Heart left ventricle (tissue), 16 donors: Measurements from ENCODE around the gene MLLT3. TPM values are rescaled to one million over a fixed set of nuclear protein-coding genes. Genes with fewer than 3 reads are reported as not detected.

Experiments used
- ATAC-seq, 4 donors: fragments of 200-7000 bp; cut with Tn5 transposase; one replicate each; pipeline ENCODE4 v1.9.1; 2020 to 2022; ENCODE audit warnings: moderate library complexity in 4 of 4, mild to moderate bottlenecking in 3 of 4, moderate number of reproducible peaks in 1 of 4
- DNase-seq, 5 donors: peaks; one replicate each; pipeline ENCODE4 v3.0.0-alpha.2; 2020
- H3K27ac ChIP-seq, 12 donors: fragments of 200-600 bp; sonication (generic) in 4 of 12; one replicate each; pipeline versions ENCODE4 v1.5.0 to v1.8.0; 2016 to 2022; ENCODE audit warnings: mild to moderate bottlenecking in 2 of 12
- H3K27me3 ChIP-seq, 9 donors: fragments of 200-600 bp; sonication (generic) in 2 of 9; one replicate each; pipeline versions ENCODE4 v1.5.1 to v1.8.0; 2016 to 2022; ENCODE audit warnings: mild to moderate bottlenecking in 3 of 9
- H3K36me3 ChIP-seq, 9 donors: fragments of 200-600 bp; sonication (generic) in 2 of 9; one replicate each; pipeline versions ENCODE4 v1.5.0 to v1.8.0; 2018 to 2022; ENCODE audit warnings: mild to moderate bottlenecking in 2 of 9
- H3K4me1 ChIP-seq, 12 donors: fragments of 200-600 bp; sonication (generic) in 4 of 12; one replicate each; pipeline versions ENCODE4 v1.5.0 to v1.8.0; 2016 to 2022; ENCODE audit warnings: mild to moderate bottlenecking in 3 of 12
- H3K4me3 ChIP-seq, 12 donors: fragments of 200-600 bp; sonication (generic) in 4 of 12; one replicate each; pipeline versions ENCODE4 v1.5.0 to v1.8.0; 2017 to 2022; ENCODE audit warnings: mild to moderate bottlenecking in 9 of 12, moderate library complexity in 4 of 12
- H3K9me3 ChIP-seq, 12 donors: fragments of 200-600 bp; sonication (generic) in 4 of 12; one replicate each; pipeline versions ENCODE4 v1.5.0 to v1.8.0; 2016 to 2022; ENCODE audit warnings: mild to moderate bottlenecking in 1 of 12
- POLR2A ChIP-seq, 2 donors: fragments of 450-650 bp; IDR thresholded peaks; one replicate each; pipeline ENCODE4 v1.6.1; 2017; ENCODE audit warnings: antibody characterized with exemption in 2 of 2, mild to moderate bottlenecking in 2 of 2, moderate library complexity in 2 of 2
- WGBS, 4 donors: extraction: QIAGEN DNeasy Blood & Tissue Kit in 2 of 4; methylation state at CpG; one replicate each; pipeline versions ENCODE4 v1.1.5 to v1.1.7; 2013 to 2018; 5-methylcytosine and 5-hydroxymethylcytosine counted together
- intact Hi-C, 10 donors: fragments of 100-400 bp; cut with DNase I; formaldehyde crosslinking; loops; one replicate each; pipeline versions ENCODE4 v1.11.1 to v1.14.2; 2022
- polyA plus RNA-seq, 2 donors: library from polyadenylated mRNA; stranded (reverse); fragments of 200-250 nt; gene quantifications; one replicate each; pipeline ENCODE4 v1.2.3, GENCODE V29; 2013
- total RNA-seq, 9 donors: library from RNA; depleted of rRNA in 2 of 9; stranded (reverse); fragments of >200 nt in 2 of 9; fragmentation: NEBNext Ultra II Directional in 3 of 9; extraction: Animal tissue kit (Norgen Biotek cat#: 25700) in 3 of 9; gene quantifications; one replicate each; pipeline versions ENCODE4 v1.1.0 to v1.2.4, GENCODE V29; 2016 to 2023
- TF ChIP-seq, protein P1 (sequence below), 12 donors: fragments of 200-600 bp; sonication (generic) in 4 of 12; IDR thresholded peaks; one replicate each; pipeline versions ENCODE4 v1.5.0 to v1.8.0; 2018 to 2022; ENCODE audit warnings: antibody characterized with exemption in 12 of 12, mild to moderate bottlenecking in 5 of 12
- donor health status: ischemic (EF 13 %, LVEDD 7.1; RV severe dilation, severe dysfunction).
- donor health status: healthy with polysubstance abuse.
- donor health status: DM: no; HTN: yes; CAD: no.
- donor health status: DM: no; HTN: no; CAD: no.
- donor health status: ischemic (EF 25% LVEDD 6.9; RV normal size, moderate dysfunction).
- donor health status: ischemic (EF 25% LVEDD 5.7; RV mildly dilated, moderate dysfunction).
- donor health status: healthy.
- donor health status: DM: yes; HTN: yes; CAD: no.
- donor health status: ischemic (EF 35%, LVEDD 5.7; RV mildly dilated, moderate dysfunction).
- donor health status: nonischemic (EF 11% LVEDD 7.7; RV severe dilation, severe dysfunction).
- donor health status: DM: yes; HTN: yes; CAD: no.
- donor health status: PGD.
- donor health status: ischemic (EF 29% LVEDD 5.4; RV normal size, mild dysfunction).
- donor health status: nonischemic (EF 23%, LVEDD 6.1; RV moderate dilation, normal function).

Gene MLLT3
- total and polyA plus RNA-seq, 11 donors: 7.5 to 21.0 (median 15.3) TPM

DNA sequence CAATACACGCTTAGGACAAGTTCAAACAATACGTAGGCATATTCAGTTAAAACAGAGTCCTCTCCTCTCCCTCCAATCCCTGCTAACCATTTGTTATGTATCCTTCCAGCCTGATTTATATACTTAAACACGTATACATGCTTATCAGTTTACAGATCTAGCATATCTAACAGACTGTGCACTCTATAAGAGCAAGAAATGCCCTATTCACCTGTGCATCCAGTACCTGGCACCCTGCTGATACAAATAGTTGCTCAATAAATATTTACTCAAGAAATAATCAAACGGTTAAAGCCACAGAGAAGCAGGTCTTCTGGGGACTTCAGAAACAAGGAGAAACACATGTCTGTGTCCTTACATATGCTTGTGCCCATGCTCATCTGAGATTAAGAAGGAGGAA lies 55.9 kb downstream of the MLLT3 start:
- Histone ChIP-seq H3K9me3 (no peaks in the 10 kb centered on the region), H3K36me3 (no peaks in the 10 kb centered on the region), H3K4me3 (no peak overlapping the region), H3K4me1 (peaks cover 0 to 45% (median 20%) of the 10 kb centered on the region in 12 donors), H3K27me3 (no peaks in the 10 kb centered on the region), H3K27ac (no peak overlapping the region)
- intact Hi-C loops: no loop called here
- TF ChIP-seq, protein P1, sequence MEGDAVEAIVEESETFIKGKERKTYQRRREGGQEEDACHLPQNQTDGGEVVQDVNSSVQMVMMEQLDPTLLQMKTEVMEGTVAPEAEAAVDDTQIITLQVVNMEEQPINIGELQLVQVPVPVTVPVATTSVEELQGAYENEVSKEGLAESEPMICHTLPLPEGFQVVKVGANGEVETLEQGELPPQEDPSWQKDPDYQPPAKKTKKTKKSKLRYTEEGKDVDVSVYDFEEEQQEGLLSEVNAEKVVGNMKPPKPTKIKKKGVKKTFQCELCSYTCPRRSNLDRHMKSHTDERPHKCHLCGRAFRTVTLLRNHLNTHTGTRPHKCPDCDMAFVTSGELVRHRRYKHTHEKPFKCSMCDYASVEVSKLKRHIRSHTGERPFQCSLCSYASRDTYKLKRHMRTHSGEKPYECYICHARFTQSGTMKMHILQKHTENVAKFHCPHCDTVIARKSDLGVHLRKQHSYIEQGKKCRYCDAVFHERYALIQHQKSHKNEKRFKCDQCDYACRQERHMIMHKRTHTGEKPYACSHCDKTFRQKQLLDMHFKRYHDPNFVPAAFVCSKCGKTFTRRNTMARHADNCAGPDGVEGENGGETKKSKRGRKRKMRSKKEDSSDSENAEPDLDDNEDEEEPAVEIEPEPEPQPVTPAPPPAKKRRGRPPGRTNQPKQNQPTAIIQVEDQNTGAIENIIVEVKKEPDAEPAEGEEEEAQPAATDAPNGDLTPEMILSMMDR (IDR thresholded peaks at IDR 0.05): no peak
- no peak for TF ChIP-seq POLR2A (IDR thresholded peaks at IDR 0.05)
- WGBS, 4 donors: 95 to 97% (median 96%) methylated on average over 4 of the region's 4 CpGs
- no peak for DNase-seq
- ATAC-seq: no peak

DNA sequence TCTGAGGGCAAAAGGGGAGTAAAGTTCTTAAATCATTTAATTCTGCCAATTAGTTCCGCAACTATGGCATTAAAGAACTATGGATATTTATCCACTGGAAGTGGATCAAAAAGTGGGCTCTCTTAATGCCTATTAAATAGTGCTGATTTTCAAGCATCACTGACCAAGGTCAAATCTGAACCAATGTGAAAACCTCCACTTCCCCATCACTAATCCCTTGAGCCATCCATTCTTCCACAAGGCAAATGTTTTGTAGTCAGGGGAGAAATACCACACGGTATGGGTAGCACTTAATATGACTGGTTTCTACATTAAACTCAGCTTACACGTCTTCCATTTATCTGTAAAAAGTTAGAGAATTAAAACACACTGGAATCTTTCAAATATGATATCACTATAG lies 57.6 kb downstream of the MLLT3 start:
- H3K4me1 ChIP-seq: peaks cover 0 to 33% (median 16%) of the 10 kb centered on the region in 12 donors
- intact Hi-C loops: no loop called here

DNA sequence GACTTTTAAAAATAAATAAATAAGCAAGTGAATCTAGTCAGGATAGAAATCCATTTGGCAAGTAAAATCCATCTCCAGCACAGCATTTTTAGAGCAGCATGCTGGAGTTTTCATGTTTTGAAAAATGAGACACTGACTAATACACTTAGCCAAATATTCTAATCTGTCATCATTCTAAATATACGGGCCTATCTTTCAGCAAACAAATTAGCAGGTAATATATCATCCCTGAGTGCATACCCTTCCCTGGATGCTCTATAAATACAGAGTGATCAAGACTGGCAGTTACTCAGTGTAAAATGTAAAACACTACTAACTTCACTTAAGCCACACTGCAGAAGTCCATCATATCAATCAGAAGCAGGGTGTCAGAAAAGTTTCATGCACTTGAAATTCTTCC lies 58.4 kb downstream of the MLLT3 start:
- intact Hi-C loops: no loop called here
- no peaks in the 10 kb centered on the region for H3K27me3 ChIP-seq
- no peaks in the 10 kb centered on the region for H3K36me3 ChIP-seq
- no peak overlapping the region for H3K4me3 ChIP-seq
- ATAC-seq (no peak), DNase-seq (no peak)
- TF ChIP-seq, protein P1 (IDR thresholded peaks at IDR 0.05): no peak
- no peak for TF ChIP-seq POLR2A (IDR thresholded peaks at IDR 0.05)
- no peak overlapping the region for H3K27ac ChIP-seq
- 31 to 41% (median 32%) methylated on average over 1 of the region's 1 CpG for WGBS, 4 donors
- peaks cover 0 to 36% (median 19%) of the 10 kb centered on the region in 12 donors for H3K4me1 ChIP-seq
- H3K9me3 ChIP-seq: no peaks in the 10 kb centered on the region

More for the DNA sequence above, 57.6 kb downstream of the MLLT3 start:
- no peak for TF ChIP-seq POLR2A (IDR thresholded peaks at IDR 0.05)
- TF ChIP-seq, protein P1 (IDR thresholded peaks at IDR 0.05): no peak
- Histone ChIP-seq H3K4me3 (no peak overlapping the region), H3K36me3 (no peaks in the 10 kb centered on the region), H3K27ac (no peak overlapping the region), H3K9me3 (no peaks in the 10 kb centered on the region), H3K27me3 (no peaks in the 10 kb centered on the region)
- no peak for ATAC-seq
- no peak for DNase-seq
- WGBS, 4 donors: 84 to 90% (median 87%) methylated on average over 3 of the region's 3 CpGs

DNA sequence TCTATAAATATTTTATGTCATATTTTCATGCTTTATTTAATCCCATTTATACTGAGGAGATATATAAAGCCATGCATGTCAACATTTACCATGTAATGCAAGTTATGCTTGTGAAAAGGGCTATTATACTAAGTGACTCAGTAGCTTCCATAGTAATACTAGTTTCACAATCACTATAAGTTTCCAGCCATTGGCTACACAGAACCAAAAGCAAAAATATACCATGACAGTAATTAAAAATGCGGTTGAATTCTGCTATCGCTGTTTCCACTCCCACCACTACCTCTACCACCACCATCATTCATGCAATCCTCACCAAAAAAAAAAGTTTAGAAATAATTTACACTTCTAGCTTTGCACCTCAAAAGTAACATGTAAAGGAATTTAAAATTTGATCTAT lies 60.2 kb downstream of the MLLT3 start:
- Histone ChIP-seq H3K4me1 (peaks cover 0 to 37% (median 22%) of the 10 kb centered on the region in 12 donors), H3K4me3 (no peak overlapping the region), H3K27me3 (no peaks in the 10 kb centered on the region), H3K9me3 (no peaks in the 10 kb centered on the region), H3K36me3 (no peaks in the 10 kb centered on the region), H3K27ac (no peak overlapping the region)
- DNase-seq (no peak), ATAC-seq (no peak)
- intact Hi-C loops: no loop called here
- TF ChIP-seq, protein P1 (IDR thresholded peaks at IDR 0.05): no peak
- no peak for TF ChIP-seq POLR2A (IDR thresholded peaks at IDR 0.05)
- WGBS, 4 donors: 93 to 98% (median 97%) methylated on average over 2 of the region's 2 CpGs
